Gastrocnemius medialis (tissue), 4 donors: ENCODE results near the gene ABCA13. TPM values are rescaled to one million over a fixed set of nuclear protein-coding genes. Genes with fewer than 3 reads are reported as not detected.

ENCODE experiments used
- ATAC-seq, 2 donors: fragments of 150-250 bp; one replicate each; pipeline ENCODE4 v1.9.1; 2016
- DNase-seq, 2 donors: peaks; one replicate each; pipeline ENCODE4 v3.0.0-alpha.2; 2019
- H3K27ac ChIP-seq, 4 donors: fragments of 200-600 bp; sonication (generic); 1 replicate in 1 of 4; 2 replicates in 3 of 4; pipeline ENCODE4 v1.5.1; 2016 to 2018; ENCODE audit warnings: mild to moderate bottlenecking in 2 of 4, moderate library complexity in 1 of 4
- H3K27me3 ChIP-seq, 3 donors: fragments of 200-600 bp; sonication (generic) in 2 of 3; 1 replicate in 1 of 3; 2 replicates in 2 of 3; pipeline versions ENCODE4 v1.5.1 to v1.6.0; 2016 to 2019; ENCODE audit warnings: mild to moderate bottlenecking in 1 of 3, moderate library complexity in 1 of 3
- H3K36me3 ChIP-seq, 2 donors: fragments of 200-600 bp; sonication (generic) in 1 of 2; one replicate each; pipeline ENCODE4 v1.5.1; 2017 to 2018
- H3K4me1 ChIP-seq, 2 donors: fragments of 200-600 bp; sonication (generic) in 1 of 2; one replicate each; pipeline ENCODE4 v1.5.1; 2016 to 2017; ENCODE audit warnings: mild to moderate bottlenecking in 2 of 2
- H3K4me3 ChIP-seq, 4 donors: fragments of 200-600 bp; sonication (generic) in 3 of 4; 1 replicate in 1 of 4; 2 replicates in 3 of 4; pipeline ENCODE4 v1.5.1; 2016 to 2019; ENCODE audit warnings: mild to moderate bottlenecking in 2 of 4
- H3K9me3 ChIP-seq, 3 donors: fragments of 200-600 bp; sonication (generic) in 2 of 3; 1 replicate in 1 of 3; 2 replicates in 2 of 3; pipeline ENCODE4 v1.5.1; 2016 to 2019
- CTCF ChIP-seq, 5 experiments: fragments of 450-650 bp in 3 of 5; fragments of 200-600 bp in 2 of 5; sonication (generic) in 2 of 5; IDR thresholded peaks in 4 of 5; conservative IDR thresholded peaks in 1 of 5; 1 replicate in 4 of 5; 2 replicates in 1 of 5; pipeline ENCODE4 v1.5.1; 2016 to 2019; ENCODE audit warnings: antibody characterized with exemption in 5 of 5, mild to moderate bottlenecking in 3 of 5, moderate library complexity in 3 of 5
- POLR2A ChIP-seq, 2 donors: fragments of 450-650 bp; IDR thresholded peaks; one replicate each; pipeline ENCODE4 v1.6.1; 2017; ENCODE audit warnings: antibody characterized with exemption in 2 of 2, mild to moderate bottlenecking in 2 of 2, moderate library complexity in 2 of 2
- in situ Hi-C, 4 donors: fragments of 200-750 bp; cut with MboI; loops; one replicate each; pipeline versions ENCODE4 v1.15.0 to v1.8.0; 2017; ENCODE audit warnings: low sequenced_read_pairs in 4 of 4
- intact Hi-C: fragments of 100-400 bp; cut with DNase I; formaldehyde crosslinking; loops from one replicate; pipeline ENCODE4 v1.15.1; 2023; ENCODE audit warnings: low total_unique reads
- total RNA-seq, 4 donors: library from RNA; depleted of rRNA; stranded (reverse); fragments of >200 nt; gene quantifications; one replicate each; pipeline versions ENCODE4 v1.1.0 to v1.2.3, GENCODE V29; 2016

Gene ABCA13
- total RNA-seq, 4 donors from 2014 or later, result 0.03 to 0.10 TPM; not detected in 2

- ATAC-seq, result no peak
Measured at GRCh38 chr7:48426331-48426965, 255.2 kb downstream of the ABCA13 start.

GRCh38 chr7:48426966-48427555 is 255.8 kb downstream of the ABCA13 start:
- ATAC-seq (no peak), DNase-seq (no peak)
- H3K27me3 ChIP-seq, result no peaks in the 10 kb centered on the region
- no peak overlapping the region for H3K4me3 ChIP-seq
- TF ChIP-seq CTCF (IDR thresholded peaks at IDR 0.05 in 4 of 5, conservative IDR thresholded peaks at IDR 0.05 in 1 of 5) (no peak), POLR2A (IDR thresholded peaks at IDR 0.05) (no peak)
- H3K9me3 ChIP-seq, result no peaks in the 10 kb centered on the region
- intact Hi-C loops, result no loop called here
- in situ Hi-C loops, result no loop called here
- H3K27ac ChIP-seq, result no peak overlapping the region
- H3K4me1 ChIP-seq, result no peaks in the 10 kb centered on the region
- H3K36me3 ChIP-seq, result no peaks in the 10 kb centered on the region

More at GRCh38 chr7:48426331-48426965, 255.2 kb downstream of the ABCA13 start:
- Histone ChIP-seq H3K4me1 (no peaks in the 10 kb centered on the region), H3K36me3 (no peaks in the 10 kb centered on the region), H3K9me3 (no peaks in the 10 kb centered on the region), H3K4me3 (no peak overlapping the region), H3K27ac (no peak overlapping the region), H3K27me3 (no peaks in the 10 kb centered on the region)
- DNase-seq, result no peak
- no peak for TF ChIP-seq CTCF (IDR thresholded peaks at IDR 0.05 in 4 of 5, conservative IDR thresholded peaks at IDR 0.05 in 1 of 5)
- no peak for TF ChIP-seq POLR2A (IDR thresholded peaks at IDR 0.05)
- intact Hi-C loops (no loop called here), in situ Hi-C loops (no loop called here)

GRCh38 chr7:48427671-48428070 is 256.4 kb downstream of the ABCA13 start:
- DNase-seq, result no peak
- Histone ChIP-seq H3K27me3 (no peaks in the 10 kb centered on the region), H3K4me3 (no peak overlapping the region), H3K36me3 (no peaks in the 10 kb centered on the region), H3K4me1 (no peaks in the 10 kb centered on the region), H3K9me3 (no peaks in the 10 kb centered on the region), H3K27ac (no peak overlapping the region)
- in situ Hi-C loops (no loop called here), intact Hi-C loops (no loop called here)
- TF ChIP-seq POLR2A (IDR thresholded peaks at IDR 0.05), result no peak
- TF ChIP-seq CTCF (IDR thresholded peaks at IDR 0.05 in 4 of 5, conservative IDR thresholded peaks at IDR 0.05 in 1 of 5), result no peak
- ATAC-seq, result no peak

GRCh38 chr7:48428091-48428684 is 256.9 kb downstream of the ABCA13 start:
- no peak for DNase-seq
- in situ Hi-C loops (no loop called here), intact Hi-C loops (no loop called here)
- H3K9me3 ChIP-seq, result no peaks in the 10 kb centered on the region
- H3K4me1 ChIP-seq, result no peaks in the 10 kb centered on the region
- H3K27me3 ChIP-seq, result no peaks in the 10 kb centered on the region
- H3K4me3 ChIP-seq, result no peak overlapping the region
- ATAC-seq, result no peak
- TF ChIP-seq CTCF (IDR thresholded peaks at IDR 0.05 in 4 of 5, conservative IDR thresholded peaks at IDR 0.05 in 1 of 5), result no peak
- TF ChIP-seq POLR2A (IDR thresholded peaks at IDR 0.05), result no peak
- H3K27ac ChIP-seq, result no peak overlapping the region
- H3K36me3 ChIP-seq, result no peaks in the 10 kb centered on the region
